ENCODE results near the gene PRPF40B.

PRPF40B gene

DNA sequence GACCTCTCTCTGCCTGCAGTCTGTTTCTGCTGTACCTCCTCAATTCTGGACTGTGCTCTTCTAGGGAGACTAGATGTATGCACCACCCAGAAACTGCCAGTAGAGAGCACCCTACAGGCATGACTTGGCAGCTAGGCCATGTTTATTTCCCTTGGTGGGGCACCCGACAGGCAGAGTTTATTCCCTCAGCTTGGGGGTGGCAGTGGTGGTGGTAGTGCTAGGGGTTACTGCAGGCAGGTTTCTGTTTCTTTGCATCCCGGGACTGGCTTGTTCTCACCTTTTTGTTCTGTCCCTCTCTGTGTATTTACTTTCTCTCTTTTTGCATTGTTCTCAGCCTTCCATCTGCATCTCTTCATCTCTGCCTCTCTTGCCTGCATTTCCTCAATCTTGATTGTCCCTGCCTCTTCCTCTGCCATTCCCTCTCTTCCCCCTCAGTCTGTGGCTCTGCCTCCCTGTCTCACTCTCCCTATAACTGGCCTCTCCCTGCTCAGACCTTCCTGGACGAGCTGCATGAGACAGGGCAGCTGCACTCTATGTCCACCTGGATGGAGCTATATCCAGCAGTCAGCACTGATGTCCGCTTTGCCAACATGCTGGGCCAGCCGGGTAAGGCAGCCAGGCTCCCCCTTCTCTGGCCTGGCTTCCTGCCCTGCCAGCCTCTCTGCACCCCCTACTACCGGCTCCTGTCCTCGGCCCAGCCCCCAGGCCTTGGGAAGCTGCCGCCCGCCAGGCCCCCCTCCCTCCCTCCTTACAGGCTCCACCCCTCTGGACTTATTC, 13.8 kb downstream of the PRPF40B start:
- TF ChIP-seq, protein P1, sequence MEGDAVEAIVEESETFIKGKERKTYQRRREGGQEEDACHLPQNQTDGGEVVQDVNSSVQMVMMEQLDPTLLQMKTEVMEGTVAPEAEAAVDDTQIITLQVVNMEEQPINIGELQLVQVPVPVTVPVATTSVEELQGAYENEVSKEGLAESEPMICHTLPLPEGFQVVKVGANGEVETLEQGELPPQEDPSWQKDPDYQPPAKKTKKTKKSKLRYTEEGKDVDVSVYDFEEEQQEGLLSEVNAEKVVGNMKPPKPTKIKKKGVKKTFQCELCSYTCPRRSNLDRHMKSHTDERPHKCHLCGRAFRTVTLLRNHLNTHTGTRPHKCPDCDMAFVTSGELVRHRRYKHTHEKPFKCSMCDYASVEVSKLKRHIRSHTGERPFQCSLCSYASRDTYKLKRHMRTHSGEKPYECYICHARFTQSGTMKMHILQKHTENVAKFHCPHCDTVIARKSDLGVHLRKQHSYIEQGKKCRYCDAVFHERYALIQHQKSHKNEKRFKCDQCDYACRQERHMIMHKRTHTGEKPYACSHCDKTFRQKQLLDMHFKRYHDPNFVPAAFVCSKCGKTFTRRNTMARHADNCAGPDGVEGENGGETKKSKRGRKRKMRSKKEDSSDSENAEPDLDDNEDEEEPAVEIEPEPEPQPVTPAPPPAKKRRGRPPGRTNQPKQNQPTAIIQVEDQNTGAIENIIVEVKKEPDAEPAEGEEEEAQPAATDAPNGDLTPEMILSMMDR (IDR thresholded peaks at IDR 0.05; ENCODE audit: borderline replicate concordance, insufficient read depth, low read depth, low read length): peak; percentile 81
- no peak overlapping the region for H3K4me3 ChIP-seq (ENCODE audit: low read depth, low read length)

GRCh38 chr12:49641748-49642369, 18.5 kb downstream of the PRPF40B start:
- no peak overlapping the region for H3K4me3 ChIP-seq (ENCODE audit: low read depth, low read length)
- TF ChIP-seq, protein P1 (IDR thresholded peaks at IDR 0.05; ENCODE audit: borderline replicate concordance, insufficient read depth, low read depth, low read length): no peak

DNA sequence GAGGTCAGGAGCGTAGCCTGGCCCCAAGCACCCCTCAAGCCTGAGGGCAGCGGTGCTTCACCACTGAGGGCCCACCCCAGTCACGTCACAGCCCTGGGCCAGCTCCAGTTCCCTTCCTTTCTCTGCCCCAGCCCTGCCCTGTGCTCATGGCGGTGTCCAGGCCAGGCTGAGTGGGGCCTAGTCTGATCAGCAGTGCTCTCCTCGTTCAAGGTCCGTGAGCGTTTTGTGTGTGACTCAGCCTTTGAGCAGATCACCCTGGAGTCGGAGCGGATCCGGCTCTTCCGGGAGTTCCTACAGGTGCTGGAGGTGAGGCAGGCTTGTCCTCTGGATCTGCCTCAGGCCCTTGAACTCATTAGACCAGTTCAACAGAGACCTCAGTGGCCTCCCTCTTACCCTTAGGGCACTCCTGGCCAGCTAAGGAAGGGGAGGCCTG, 19.0 kb downstream of the PRPF40B start:
- TF ChIP-seq, protein P1 (IDR thresholded peaks at IDR 0.05; ENCODE audit: borderline replicate concordance, insufficient read depth, low read depth, low read length): no peak
- H3K4me3 ChIP-seq (ENCODE audit: low read depth, low read length): no peak overlapping the region

DNA sequence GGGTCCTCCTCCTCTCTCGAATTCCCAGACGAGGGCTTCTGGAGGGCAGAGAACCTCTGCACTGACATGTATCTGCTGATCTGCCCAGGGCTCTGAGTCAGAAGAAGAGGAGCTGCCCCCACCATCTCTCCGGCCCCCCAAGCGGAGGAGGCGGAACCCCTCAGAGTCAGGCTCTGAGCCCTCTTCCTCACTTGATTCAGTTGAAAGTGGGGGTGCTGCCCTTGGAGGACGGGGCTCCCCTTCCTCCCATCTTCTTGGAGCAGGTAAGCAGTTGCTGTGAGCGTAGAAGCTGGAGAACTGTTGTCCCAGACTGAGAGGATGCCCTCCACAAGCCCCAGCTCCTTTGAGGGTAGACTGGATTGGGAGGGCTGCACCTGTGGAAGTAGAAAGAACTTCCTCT, 19.8 kb downstream of the PRPF40B start:
- TF ChIP-seq, protein P1 (IDR thresholded peaks at IDR 0.05; ENCODE audit: borderline replicate concordance, insufficient read depth, low read depth, low read length): no peak
- no peak overlapping the region for H3K4me3 ChIP-seq (ENCODE audit: low read depth, low read length)

DNA sequence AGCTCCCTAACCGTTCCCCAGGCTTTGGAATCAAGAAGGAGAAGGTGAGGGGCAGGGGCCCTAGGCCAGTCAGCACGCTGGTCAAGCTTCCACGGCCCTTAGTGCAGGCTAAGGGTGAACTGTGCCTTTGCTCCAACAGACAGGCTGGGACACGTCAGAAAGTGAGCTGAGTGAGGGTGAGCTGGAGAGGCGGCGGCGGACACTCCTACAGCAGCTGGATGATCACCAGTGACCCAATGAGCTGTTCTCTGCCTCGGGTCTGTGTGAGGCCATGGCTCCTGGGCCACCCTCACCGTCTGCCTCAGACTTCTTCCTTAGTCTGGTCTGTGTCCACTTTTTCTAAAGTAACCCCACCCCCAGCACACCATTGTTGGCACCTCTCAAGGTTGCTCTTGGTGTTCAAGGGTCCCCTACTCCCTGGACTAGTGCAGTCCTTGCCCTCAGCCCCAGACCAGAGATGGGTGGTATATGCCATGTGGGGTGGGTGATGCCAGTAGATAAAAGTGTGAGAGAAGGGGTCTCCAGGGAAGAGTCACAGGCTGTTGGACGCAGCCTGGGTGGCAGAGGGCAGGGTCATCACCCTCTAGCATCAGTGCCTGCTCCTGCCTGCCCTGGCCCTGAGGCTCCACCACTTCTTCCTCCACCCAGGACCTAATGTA, 20.7 kb downstream of the PRPF40B start:
- TF ChIP-seq, protein P1 (IDR thresholded peaks at IDR 0.05; ENCODE audit: borderline replicate concordance, insufficient read depth, low read depth, low read length): no peak
- no peak overlapping the region for H3K4me3 ChIP-seq (ENCODE audit: low read depth, low read length)

- H3K4me3 ChIP-seq (ENCODE audit: low read depth, low read length): no peak overlapping the region
- TF ChIP-seq, protein P1 (IDR thresholded peaks at IDR 0.05; ENCODE audit: borderline replicate concordance, insufficient read depth, low read depth, low read length): peak; percentile 87
Measured at GRCh38 chr12:49644620-49644994, 21.2 kb downstream of the PRPF40B start.
